Measurements from ENCODE around the gene FNDC8. TPM values are rescaled to one million over a fixed set of nuclear protein-coding genes. Genes with fewer than 3 reads are reported as not detected.
A peak's percentile ranks its signal among the peaks of the same experiment; 100 is the strongest.
"Not testable (repeated sequence)": the region's sequence is repeated elsewhere in the genome, so short reads cannot be mapped to it uniquely, and the experiment has no call there.

FNDC8 gene
- total RNA-seq, 1 donor from 2014 or later = not detected

DNA sequence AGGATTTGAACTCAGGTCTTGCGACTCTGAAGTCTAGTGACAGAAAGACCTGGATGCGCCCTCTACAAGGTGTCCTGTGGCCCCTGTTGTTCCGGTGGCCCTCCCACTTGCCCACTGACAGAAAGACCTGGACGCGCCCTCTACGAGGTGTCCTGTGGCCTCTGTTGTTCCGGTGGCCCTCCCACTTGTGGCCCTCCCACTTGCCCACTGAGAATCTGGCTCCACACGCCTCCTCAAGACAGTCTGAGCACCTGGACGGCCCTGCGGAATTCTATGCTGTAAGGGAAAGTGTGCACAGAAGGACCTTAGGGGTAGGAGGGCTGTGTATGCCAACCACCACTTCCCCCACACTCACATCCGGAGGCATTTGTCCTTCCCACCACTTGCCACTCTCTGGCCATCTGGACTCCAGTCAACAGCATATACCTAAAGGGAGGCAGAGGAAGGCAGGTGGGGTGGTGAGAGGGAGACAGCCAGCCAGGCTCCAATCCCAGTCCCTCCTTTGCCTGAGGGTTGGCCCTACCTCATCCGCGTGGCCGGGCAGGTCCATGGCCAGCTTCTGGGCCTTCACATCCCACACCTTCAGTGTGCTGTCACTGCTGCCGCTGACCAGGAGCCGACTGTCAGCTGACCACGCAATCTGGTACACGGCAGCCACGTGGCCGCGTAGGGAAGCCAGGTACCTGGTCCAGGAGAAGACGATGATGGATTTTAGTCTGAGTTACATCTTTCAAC is 11.6 kb downstream of the FNDC8 start:
- H3K27me3 Mint-ChIP-seq (ENCODE audit: insufficient read depth) = no peaks in the 10 kb centered on the region
- H3K27ac Mint-ChIP-seq = no peak overlapping the region
- no peak for DNase-seq (ENCODE audit: low spot score)
- H3K4me3 Mint-ChIP-seq = no peak overlapping the region
- intact Hi-C loops (cut with micrococcal nuclease) = no loop called here
- H3K4me1 Mint-ChIP-seq (ENCODE audit: low read depth) = peaks cover 11% of the 10 kb centered on the region
- H3K36me3 Mint-ChIP-seq (ENCODE audit: low read depth) = peaks cover 58% of the 10 kb centered on the region
- H3K9me3 Mint-ChIP-seq = no peaks in the 10 kb centered on the region

DNA sequence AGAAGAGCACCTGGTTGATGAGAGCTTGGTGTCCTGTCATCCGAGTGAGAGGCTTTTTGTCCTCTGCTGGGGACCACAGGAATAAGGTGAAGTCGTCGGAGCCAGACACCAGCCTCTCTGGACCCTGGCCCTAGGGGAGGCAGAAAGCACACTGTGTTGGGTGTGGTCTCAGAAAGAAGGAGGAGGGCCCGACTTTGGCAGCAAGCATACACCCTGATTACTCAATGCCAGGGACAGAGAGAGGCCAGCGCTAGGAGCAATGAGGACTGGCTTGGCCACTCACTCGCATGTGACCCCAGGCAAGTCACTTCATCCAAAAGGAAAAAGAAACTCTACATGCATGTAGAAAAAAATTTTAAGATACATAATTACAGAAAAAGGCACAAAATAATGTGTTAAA is 13.9 kb downstream of the FNDC8 start:
- H3K9me3 Mint-ChIP-seq = no peaks in the 10 kb centered on the region
- H3K36me3 Mint-ChIP-seq (ENCODE audit: low read depth) = peaks cover 65% of the 10 kb centered on the region
- intact Hi-C loops (cut with micrococcal nuclease) = no loop called here
- peaks cover 5% of the 10 kb centered on the region for H3K4me1 Mint-ChIP-seq (ENCODE audit: low read depth)
- H3K27ac Mint-ChIP-seq = no peak overlapping the region
- no peak overlapping the region for H3K4me3 Mint-ChIP-seq
- no peaks in the 10 kb centered on the region for H3K27me3 Mint-ChIP-seq (ENCODE audit: insufficient read depth)
- DNase-seq (ENCODE audit: low spot score) = no peak

DNA sequence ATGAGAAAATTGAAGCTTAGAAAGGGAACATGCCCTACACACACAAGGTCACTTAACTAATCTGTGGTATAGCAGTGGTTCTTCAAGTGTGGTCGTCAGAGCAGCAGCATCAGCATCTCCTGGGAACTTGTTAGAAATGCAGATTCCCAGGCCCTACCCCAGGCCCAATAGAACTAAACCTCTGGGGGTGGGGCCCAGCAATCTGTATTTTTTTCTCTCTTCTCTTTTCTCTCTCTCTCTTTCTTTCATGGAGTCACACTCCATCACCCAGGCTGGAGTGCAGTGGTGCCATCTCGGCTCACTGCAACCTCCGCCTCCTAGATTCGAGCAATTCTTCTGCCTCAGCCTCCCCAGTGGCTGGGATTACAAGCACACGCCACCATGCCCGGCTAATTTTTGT is 16.8 kb downstream of the FNDC8 start:
- intact Hi-C loops (cut with micrococcal nuclease) = no loop called here
- Mint-ChIP-seq H3K27ac (no peak overlapping the region), H3K27me3 (ENCODE audit: insufficient read depth) (no peaks in the 10 kb centered on the region), H3K4me1 (ENCODE audit: low read depth) (peaks cover 5% of the 10 kb centered on the region), H3K9me3 (no peaks in the 10 kb centered on the region), H3K4me3 (no peak overlapping the region), H3K36me3 (ENCODE audit: low read depth) (peaks cover 45% of the 10 kb centered on the region)
- DNase-seq (ENCODE audit: low spot score) = no peak

DNA sequence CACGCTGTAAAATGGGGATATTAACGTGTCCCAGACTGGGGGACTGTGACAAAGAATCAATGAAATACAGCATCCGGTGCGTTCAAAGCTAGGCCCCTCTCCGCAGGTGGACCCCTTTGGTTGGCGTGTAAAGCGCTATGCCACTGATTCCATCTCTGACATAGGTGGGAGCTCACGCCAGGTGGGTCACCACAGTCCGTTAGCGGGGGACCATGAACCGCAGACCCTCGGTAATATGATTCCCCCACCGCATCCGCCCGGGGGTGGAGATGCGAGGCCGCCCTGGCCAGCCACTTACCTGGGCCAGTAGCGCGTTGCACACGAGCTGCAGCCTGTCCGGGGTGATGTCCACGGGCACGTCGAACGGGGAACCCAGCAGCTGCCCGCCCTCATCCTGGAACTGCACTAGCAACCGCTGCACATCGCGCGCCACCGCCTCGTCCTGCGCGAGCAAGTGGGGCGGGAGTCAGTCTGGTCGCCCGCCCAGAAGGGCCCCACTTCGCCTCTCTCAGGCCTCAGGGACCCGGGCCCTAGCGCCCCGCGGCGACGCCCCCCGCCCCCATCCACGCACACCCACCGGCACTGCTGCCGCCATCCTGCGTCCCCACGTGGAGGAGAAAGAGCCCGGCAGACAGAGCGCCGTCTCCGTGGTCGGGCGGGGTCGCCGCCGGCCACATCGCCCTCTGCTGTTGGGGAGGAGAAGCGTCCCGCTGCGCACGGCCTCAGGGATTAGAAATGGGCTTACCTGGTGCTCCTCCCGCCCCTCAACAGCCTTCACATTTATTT is 20.5 kb downstream of the FNDC8 start, which contains the start of gene NLE1:
NLE1 (minus strand) TSS at position 623 of the 786 bp plus-strand sequence; CDS start at position 595, 28 bp downstream.
- Mint-ChIP-seq H3K27me3 (ENCODE audit: insufficient read depth) (no peaks in the 10 kb centered on the region), H3K4me1 (ENCODE audit: low read depth) (no peaks in the 10 kb centered on the region), H3K9me3 (no peaks in the 10 kb centered on the region), H3K36me3 (ENCODE audit: low read depth) (peaks cover 12% of the 10 kb centered on the region), H3K27ac (peak within 1 kb of the TSS; percentile 80), H3K4me3 (peak within 1 kb of the TSS; percentile 86)
- intact Hi-C loops (cut with micrococcal nuclease) = loop anchor here (1.0 to 10.0 kb wide), 8 partner anchors 53 to 605 kb away; partner anchors contain the start of genes PEX12, SLFN12 and SLFN12L
- peak; percentile 85 for DNase-seq (ENCODE audit: low spot score)

DNA sequence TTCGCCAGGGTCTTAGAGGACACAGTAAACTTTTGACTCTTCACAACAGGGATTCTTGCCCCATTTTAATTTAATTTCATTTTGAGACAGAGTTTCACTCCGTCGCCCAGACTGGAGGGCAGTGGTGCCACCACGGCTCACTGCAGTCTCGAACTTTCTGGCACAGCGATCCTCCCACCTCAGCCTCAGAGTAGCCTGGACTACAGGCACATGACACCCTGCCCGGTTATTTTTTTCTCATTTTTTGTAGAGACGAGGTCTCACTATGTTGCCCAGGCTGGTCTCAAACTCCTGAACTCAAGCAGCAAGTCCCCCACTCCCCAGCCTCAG is 21.0 kb downstream of the FNDC8 start:
- Mint-ChIP-seq H3K36me3 (ENCODE audit: low read depth) (peaks cover 8% of the 10 kb centered on the region), H3K9me3 (no peaks in the 10 kb centered on the region), H3K4me3 (peak overlapping the region; percentile 86), H3K27ac (peak overlapping the region; percentile 80), H3K4me1 (ENCODE audit: low read depth) (no peaks in the 10 kb centered on the region), H3K27me3 (ENCODE audit: insufficient read depth) (no peaks in the 10 kb centered on the region)
- intact Hi-C loops (cut with micrococcal nuclease) = loop anchor here (1.0 to 10.0 kb wide), 8 partner anchors 53 to 605 kb away; partner anchors contain the start of genes PEX12, SLFN12 and SLFN12L
- DNase-seq (ENCODE audit: low spot score) = no peak

DNA sequence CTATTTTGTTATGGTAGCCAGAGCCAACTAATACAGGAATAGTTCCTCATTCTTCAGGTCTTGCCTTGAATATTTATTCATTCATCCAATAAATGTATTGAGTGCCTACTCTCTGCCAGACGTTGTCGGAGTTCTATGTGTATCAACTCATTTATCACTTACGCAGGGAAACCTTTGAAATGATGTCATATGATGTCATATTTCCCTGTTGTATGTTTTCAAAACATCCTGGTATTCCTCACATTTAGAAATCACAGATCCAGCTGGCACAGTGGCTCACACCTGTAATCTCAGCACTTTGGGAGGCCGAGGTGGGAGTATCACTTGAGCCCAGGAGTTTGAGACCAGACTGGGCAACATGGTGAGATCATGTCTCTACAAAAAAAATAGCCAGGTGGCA is 23.4 kb downstream of the FNDC8 start:
- Mint-ChIP-seq H3K27me3 (ENCODE audit: insufficient read depth) (no peaks in the 10 kb centered on the region), H3K36me3 (ENCODE audit: low read depth) (peaks cover 1% of the 10 kb centered on the region), H3K4me1 (ENCODE audit: low read depth) (no peaks in the 10 kb centered on the region), H3K9me3 (no peaks in the 10 kb centered on the region), H3K4me3 (no peak overlapping the region), H3K27ac (no peak overlapping the region)
- intact Hi-C loops (cut with micrococcal nuclease) = loop anchor here (5.0 to 10.0 kb wide), 3 partner anchors 67 to 432 kb away; partner anchors contain the start of genes PEX12 and SLFN12
- no peak for DNase-seq (ENCODE audit: low spot score)

DNA sequence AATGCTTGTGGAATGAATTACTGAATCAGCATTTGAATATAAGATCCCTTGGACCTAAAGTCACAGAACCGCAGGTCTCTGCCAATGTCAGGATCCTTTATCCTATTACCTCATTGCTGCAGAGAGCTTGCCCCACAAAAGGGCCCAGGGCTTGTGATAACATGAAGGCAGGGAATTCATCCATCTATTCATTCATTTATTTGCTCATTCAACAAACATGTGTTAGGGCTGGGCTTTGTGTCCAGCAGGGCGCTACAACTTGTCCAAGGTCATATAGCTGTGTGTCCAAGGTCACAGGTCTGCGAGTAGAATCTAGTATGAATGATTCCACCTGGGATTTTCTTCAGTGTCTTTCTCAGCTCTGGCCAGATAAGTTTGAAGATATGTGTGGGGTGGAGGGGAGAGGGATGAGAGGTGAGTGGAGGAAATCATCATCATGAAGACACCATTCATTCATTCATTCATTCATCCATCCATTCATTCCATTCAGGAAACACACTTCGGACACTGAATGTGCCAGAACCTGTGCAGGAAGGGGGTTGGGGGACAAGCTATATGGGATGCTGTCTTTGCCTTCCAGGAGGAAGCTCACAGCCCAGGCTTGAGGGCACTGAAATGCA is 24.9 kb downstream of the FNDC8 start:
- DNase-seq (ENCODE audit: low spot score) = no peak
- peaks cover 1% of the 10 kb centered on the region for H3K36me3 Mint-ChIP-seq (ENCODE audit: low read depth)
- no peaks in the 10 kb centered on the region for H3K4me1 Mint-ChIP-seq (ENCODE audit: low read depth)
- no peaks in the 10 kb centered on the region for H3K27me3 Mint-ChIP-seq (ENCODE audit: insufficient read depth)
- intact Hi-C loops (cut with micrococcal nuclease) = loop anchor here (10.0 kb wide), 1 partner anchor 288 kb away; the partner anchor contains the start of gene SLFN12
- H3K4me3 Mint-ChIP-seq = no peak overlapping the region
- no peak overlapping the region for H3K27ac Mint-ChIP-seq
- H3K9me3 Mint-ChIP-seq = no peaks in the 10 kb centered on the region

DNA sequence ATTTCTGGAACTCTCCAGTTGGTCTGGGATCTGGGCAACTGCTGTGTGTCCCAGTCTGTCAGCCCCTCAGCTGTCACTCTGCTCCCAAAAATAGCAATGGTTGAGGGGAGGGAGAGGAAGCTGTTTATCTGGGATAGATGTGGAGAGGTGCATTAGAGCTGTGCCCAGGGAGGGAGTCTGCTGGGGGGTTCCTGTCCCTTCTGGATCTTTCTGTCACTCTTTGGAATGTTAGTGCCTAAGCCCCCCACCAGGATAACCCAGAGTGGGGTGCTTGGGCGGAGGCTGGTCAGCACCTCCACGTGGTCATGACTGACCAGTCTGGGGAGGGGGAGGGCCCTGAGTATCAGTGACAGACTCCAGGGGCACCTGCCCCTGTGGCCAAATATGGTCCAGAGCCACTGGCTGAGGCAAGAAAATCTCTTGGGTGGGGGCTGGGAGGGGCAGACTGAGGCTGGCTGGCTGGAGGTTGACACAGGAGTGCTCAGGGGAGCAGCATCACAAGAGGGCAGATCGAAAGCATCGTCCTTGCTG is 26.0 kb downstream of the FNDC8 start, which contains the start of gene UNC45B:
UNC45B (plus strand) TSS at position 443 of the 531 bp plus-strand sequence. CDS start 447 bp downstream, outside the sequence.
- Mint-ChIP-seq H3K27ac (no peak within 1 kb of the TSS), H3K9me3 (no peaks in the 10 kb centered on the region), H3K27me3 (ENCODE audit: insufficient read depth) (peaks cover 3% of the 10 kb centered on the region), H3K36me3 (ENCODE audit: low read depth) (no peaks in the 10 kb centered on the region), H3K4me1 (ENCODE audit: low read depth) (no peaks in the 10 kb centered on the region), H3K4me3 (no peak within 1 kb of the TSS)
- DNase-seq (ENCODE audit: low spot score) = no peak
- intact Hi-C loops (cut with micrococcal nuclease) = loop anchor here (10.0 kb wide), 1 partner anchor 287 kb away; the partner anchor contains the start of gene SLFN12

DNA sequence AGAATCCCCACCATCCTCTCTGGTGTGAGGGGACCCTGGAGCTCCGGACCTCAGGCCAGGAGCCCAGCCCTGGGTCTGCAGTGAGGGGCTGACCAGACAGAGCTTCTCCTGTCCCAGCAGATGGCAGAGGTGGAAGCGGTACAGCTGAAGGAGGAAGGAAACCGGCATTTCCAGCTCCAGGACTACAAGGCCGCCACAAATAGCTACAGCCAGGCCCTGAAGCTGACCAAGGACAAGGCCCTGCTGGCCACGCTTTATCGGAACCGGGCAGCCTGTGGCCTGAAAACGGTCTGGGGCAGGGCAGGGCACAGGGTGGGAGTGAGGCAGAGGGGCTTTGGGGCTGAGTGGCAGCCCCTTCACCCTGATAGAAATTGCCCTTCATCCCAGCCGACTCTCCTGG is 26.7 kb downstream of the FNDC8 start:
- Mint-ChIP-seq H3K27ac (no peak overlapping the region), H3K4me3 (no peak overlapping the region), H3K9me3 (no peaks in the 10 kb centered on the region), H3K4me1 (ENCODE audit: low read depth) (no peaks in the 10 kb centered on the region), H3K27me3 (ENCODE audit: insufficient read depth) (peaks cover 4% of the 10 kb centered on the region), H3K36me3 (ENCODE audit: low read depth) (no peaks in the 10 kb centered on the region)
- no peak for DNase-seq (ENCODE audit: low spot score)
- intact Hi-C loops (cut with micrococcal nuclease) = loop anchor here (10.0 kb wide), 1 partner anchor 287 kb away; the partner anchor contains the start of gene SLFN12

DNA sequence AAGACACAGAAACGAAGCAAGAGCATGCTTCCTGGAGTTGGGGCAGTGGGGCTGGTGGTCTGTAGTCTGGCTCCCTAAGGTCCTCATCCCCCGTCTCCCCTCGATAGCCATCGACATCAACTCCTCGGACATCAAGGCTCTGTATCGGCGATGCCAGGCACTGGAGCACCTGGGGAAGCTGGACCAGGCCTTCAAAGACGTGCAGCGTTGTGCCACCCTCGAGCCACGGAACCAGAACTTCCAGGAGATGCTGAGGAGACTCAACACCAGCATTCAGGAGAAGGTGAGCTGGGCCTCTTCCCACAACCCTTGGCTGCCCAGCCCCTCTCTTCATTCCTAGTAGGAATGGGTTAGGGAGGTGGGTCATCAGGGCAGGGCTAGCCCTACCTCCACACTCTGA is 28.5 kb downstream of the FNDC8 start:
- Mint-ChIP-seq H3K27me3 (ENCODE audit: insufficient read depth) (peaks cover 6% of the 10 kb centered on the region), H3K4me1 (ENCODE audit: low read depth) (no peaks in the 10 kb centered on the region), H3K27ac (no peak overlapping the region), H3K36me3 (ENCODE audit: low read depth) (no peaks in the 10 kb centered on the region), H3K9me3 (no peaks in the 10 kb centered on the region), H3K4me3 (no peak overlapping the region)
- DNase-seq (ENCODE audit: low spot score) = no peak
- intact Hi-C loops (cut with micrococcal nuclease) = loop anchor here (10.0 kb wide), 1 partner anchor 285 kb away; the partner anchor contains the start of gene SLFN12

DNA sequence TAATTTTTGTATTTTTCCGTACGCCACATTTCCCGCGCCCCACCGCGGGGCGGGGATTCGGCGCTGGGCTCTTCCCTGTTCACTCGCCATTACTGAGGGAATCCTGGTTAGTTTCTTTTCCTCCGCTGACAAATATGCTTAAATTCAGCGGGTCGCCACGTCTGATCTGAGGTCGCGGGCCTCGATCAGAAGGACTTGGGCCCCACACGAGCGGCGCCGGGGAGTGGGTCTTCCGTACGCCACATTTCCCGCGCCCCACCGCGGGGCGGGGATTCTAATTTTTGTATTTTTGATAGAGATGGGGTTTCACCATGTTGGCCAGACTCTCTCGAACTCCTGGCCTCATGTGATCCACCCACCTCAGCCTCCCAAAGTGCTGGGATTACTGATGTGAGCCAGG is 29.7 kb downstream of the FNDC8 start:
- DNase-seq (ENCODE audit: low spot score); intact Hi-C loops (cut with micrococcal nuclease); H3K9me3 Mint-ChIP-seq; H3K4me3 Mint-ChIP-seq; H3K4me1 Mint-ChIP-seq (ENCODE audit: low read depth); H3K27ac Mint-ChIP-seq; H3K36me3 Mint-ChIP-seq (ENCODE audit: low read depth): not testable (repeated sequence)
- peaks cover 13% of the 10 kb centered on the region for H3K27me3 Mint-ChIP-seq (ENCODE audit: insufficient read depth)

DNA sequence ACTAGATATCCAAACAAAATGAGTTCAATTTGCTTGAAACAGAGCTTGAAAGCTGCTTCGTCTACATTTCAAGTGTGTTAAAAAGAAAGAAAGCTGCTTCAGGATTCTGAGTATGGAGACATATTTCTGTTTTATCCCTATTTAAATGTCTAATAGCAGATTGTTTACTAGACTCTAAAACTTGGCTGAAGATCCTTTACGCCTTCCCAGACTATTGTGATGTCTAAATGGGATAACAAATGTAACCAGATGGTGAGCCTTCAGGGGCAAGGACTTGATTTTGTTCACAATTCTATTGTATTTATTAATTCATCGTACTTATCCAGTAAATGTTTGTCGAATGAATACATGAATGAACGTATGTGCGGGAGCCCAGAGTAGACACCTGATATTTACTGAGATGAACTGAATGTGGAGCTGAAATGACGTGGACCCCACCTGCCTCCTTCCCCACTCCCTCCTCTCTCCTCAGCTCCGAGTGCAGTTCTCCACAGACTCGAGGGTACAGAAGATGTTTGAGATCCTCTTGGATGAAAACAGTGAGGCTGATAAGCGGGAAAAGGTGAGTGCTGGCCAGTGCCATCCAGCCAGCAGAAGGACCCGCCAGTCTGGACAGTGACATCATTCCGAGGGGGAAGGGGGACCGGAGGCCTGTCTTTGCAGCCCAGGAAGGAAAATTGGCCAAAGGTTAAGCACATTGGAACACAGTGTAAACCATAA is 31.2 kb downstream of the FNDC8 start:
- H3K4me3 Mint-ChIP-seq = no peak overlapping the region
- H3K36me3 Mint-ChIP-seq (ENCODE audit: low read depth) = no peaks in the 10 kb centered on the region
- no peaks in the 10 kb centered on the region for H3K4me1 Mint-ChIP-seq (ENCODE audit: low read depth)

More for the DNA sequence above, 31.2 kb downstream of the FNDC8 start:
- no peak for DNase-seq (ENCODE audit: low spot score)
- Mint-ChIP-seq H3K27ac (no peak overlapping the region), H3K27me3 (ENCODE audit: insufficient read depth) (peaks cover 14% of the 10 kb centered on the region), H3K9me3 (no peaks in the 10 kb centered on the region)
- intact Hi-C loops (cut with micrococcal nuclease) = no loop called here
